Cardiac muscle cell (in vitro differentiated cells and primary cell): ENCODE data around the gene TRMT61A. TPM values are rescaled to one million over a fixed set of nuclear protein-coding genes. Genes with fewer than 3 reads are reported as not detected.

Experiments used
- DNase-seq, 2 donors: peaks; one replicate each; pipeline versions ENCODE4 v3.0.0 to v3.0.0-alpha.2; 2010 to 2017; ENCODE audit warnings: low read depth in 1 of 2, low spot score in 1 of 2
- H3K27ac ChIP-seq: fragments of 200-600 bp; sonication (generic); 2 replicates; pipeline ENCODE4 v1.5.1; 2016
- H3K27me3 ChIP-seq: fragments of 200-600 bp; sonication (generic); 2 replicates; pipeline ENCODE4 v1.6.0; 2016; ENCODE audit warnings: control low read depth
- H3K36me3 ChIP-seq: fragments of 200-600 bp; sonication (generic); 2 replicates; pipeline ENCODE4 v1.5.1; 2016; ENCODE audit warnings: control low read depth
- H3K4me1 ChIP-seq: fragments of 200-600 bp; sonication (generic); 2 replicates; pipeline ENCODE4 v1.8.1; 2017; ENCODE audit warnings: low read depth, mild to moderate bottlenecking, mixed run types
- H3K4me3 ChIP-seq: fragments of 200-600 bp; sonication (generic); 2 replicates; pipeline ENCODE4 v1.5.1; 2016; ENCODE audit warnings: mild to moderate bottlenecking
- H3K9me3 ChIP-seq: fragments of 200-600 bp; sonication (generic); 2 replicates; pipeline ENCODE4 v1.5.1; 2017; ENCODE audit warnings: low read depth, mild to moderate bottlenecking, control low read depth
- polyA plus RNA-seq: library from polyadenylated mRNA; unstranded; fragments of >200 nt; fragmentation: Nextera tagmentation; extraction: Ambion mirVana; gene quantifications from 2 replicates; pipeline ENCODE4 v1.2.1, GENCODE V29; 2016
- total RNA-seq: library from RNA; depleted of rRNA; stranded (reverse); fragments of >200 nt; gene quantifications from 2 replicates; pipeline ENCODE4 v1.2.3, GENCODE V29; 2016
- TF ChIP-seq, protein P1 (sequence below): IDR thresholded peaks from 2 replicates; pipeline ENCODE4 v1.5.1; 2012; ENCODE audit warnings: low read depth, mild to moderate bottlenecking, low read length

TRMT61A gene
- total and polyA plus RNA-seq, 2 experiments from 2014 or later, result 7.4 to 7.5 TPM

DNA sequence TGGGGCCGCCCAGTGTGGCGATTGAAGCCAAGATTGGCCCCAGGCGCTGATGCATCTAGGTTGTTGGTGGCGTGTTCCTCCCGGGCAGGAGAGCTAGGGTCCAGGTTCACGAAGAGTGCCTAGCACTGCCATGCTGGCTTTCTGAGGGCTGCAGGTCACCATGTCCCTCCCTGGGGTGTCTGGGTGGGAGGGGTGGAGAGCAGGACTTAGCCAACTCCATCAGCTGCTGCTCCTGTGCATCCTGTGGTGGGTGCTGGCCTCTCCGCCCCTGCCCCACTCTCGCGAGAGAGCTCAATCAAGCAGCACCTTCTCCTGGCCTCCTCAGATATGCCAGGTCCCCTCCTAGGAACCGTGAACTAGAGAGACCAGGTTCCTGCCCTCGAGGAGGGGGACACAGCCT, 1.8 kb downstream of the TRMT61A start:
- Histone ChIP-seq H3K4me1 (peaks cover 9% of the 10 kb centered on the region), H3K36me3 (no peaks in the 10 kb centered on the region), H3K27me3 (no peaks in the 10 kb centered on the region), H3K9me3 (no peaks in the 10 kb centered on the region), H3K4me3 (no peak overlapping the region), H3K27ac (no peak overlapping the region)
- TF ChIP-seq, protein P1, sequence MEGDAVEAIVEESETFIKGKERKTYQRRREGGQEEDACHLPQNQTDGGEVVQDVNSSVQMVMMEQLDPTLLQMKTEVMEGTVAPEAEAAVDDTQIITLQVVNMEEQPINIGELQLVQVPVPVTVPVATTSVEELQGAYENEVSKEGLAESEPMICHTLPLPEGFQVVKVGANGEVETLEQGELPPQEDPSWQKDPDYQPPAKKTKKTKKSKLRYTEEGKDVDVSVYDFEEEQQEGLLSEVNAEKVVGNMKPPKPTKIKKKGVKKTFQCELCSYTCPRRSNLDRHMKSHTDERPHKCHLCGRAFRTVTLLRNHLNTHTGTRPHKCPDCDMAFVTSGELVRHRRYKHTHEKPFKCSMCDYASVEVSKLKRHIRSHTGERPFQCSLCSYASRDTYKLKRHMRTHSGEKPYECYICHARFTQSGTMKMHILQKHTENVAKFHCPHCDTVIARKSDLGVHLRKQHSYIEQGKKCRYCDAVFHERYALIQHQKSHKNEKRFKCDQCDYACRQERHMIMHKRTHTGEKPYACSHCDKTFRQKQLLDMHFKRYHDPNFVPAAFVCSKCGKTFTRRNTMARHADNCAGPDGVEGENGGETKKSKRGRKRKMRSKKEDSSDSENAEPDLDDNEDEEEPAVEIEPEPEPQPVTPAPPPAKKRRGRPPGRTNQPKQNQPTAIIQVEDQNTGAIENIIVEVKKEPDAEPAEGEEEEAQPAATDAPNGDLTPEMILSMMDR, result no peak
- no peak for DNase-seq

GRCh38 chr14:103531421-103532215, 2.6 kb downstream of the TRMT61A start:
- peaks cover 9% of the 10 kb centered on the region for H3K4me1 ChIP-seq
- DNase-seq, result no peak
- no peak overlapping the region for H3K4me3 ChIP-seq
- H3K27ac ChIP-seq, result no peak overlapping the region
- H3K27me3 ChIP-seq, result no peaks in the 10 kb centered on the region
- no peaks in the 10 kb centered on the region for H3K36me3 ChIP-seq
- H3K9me3 ChIP-seq, result no peaks in the 10 kb centered on the region
- TF ChIP-seq, protein P1, result no peak

DNA sequence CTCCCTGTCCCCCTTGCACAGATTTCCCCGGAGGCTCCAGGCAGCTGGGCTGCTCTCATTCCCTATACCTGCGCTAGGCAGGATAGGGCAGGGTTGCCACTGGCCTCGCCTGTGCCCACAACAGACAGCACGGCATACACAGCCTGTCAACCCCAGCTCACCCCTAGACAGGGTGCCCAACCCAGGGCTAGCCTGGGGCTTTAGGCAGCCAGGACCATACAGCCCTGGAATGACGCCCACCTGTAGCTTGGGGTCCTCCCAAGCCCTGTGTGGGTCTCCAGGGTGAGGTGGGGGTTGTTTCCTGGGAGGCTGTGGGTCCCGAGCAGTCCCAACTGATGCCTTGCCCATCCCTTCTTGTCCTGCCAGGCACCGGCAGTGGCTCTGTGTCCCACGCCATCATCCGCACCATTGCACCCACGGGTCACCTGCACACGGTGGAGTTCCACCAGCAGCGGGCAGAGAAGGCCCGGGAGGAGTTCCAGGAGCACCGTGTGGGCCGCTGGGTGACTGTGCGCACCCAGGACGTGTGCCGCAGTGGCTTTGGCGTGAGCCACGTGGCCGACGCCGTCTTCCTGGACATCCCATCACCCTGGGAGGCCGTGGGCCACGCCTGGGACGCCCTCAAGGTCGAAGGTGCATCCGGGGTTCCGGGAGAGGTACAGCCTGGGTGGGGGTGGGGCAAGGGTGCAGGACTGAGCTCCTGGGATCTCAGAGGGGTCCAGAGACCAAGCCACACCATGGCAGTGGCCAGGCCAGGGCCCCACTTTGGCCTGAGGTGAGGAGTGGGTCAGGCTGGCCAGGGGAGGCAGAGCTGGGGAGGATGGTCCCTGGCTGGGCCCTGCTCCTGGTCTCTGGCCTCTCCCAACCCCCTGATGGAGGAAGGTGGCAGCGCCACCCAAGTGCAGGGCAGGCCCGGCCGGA, 3.5 kb downstream of the TRMT61A start:
- no peaks in the 10 kb centered on the region for H3K9me3 ChIP-seq
- H3K36me3 ChIP-seq, result no peaks in the 10 kb centered on the region
- H3K27me3 ChIP-seq, result no peaks in the 10 kb centered on the region
- H3K27ac ChIP-seq, result no peak overlapping the region
- DNase-seq, result no peak
- no peak overlapping the region for H3K4me3 ChIP-seq
- H3K4me1 ChIP-seq, result peaks cover 9% of the 10 kb centered on the region
- TF ChIP-seq, protein P1, result no peak

- Histone ChIP-seq H3K4me3 (no peak overlapping the region), H3K27me3 (no peaks in the 10 kb centered on the region), H3K9me3 (no peaks in the 10 kb centered on the region), H3K27ac (no peak overlapping the region), H3K36me3 (no peaks in the 10 kb centered on the region), H3K4me1 (peaks cover 2% of the 10 kb centered on the region)
- TF ChIP-seq, protein P1, result no peak
- no peak for DNase-seq
These were observed 4.4 kb downstream of the TRMT61A start for GRCh38 chr14:103533137-103533998.

DNA sequence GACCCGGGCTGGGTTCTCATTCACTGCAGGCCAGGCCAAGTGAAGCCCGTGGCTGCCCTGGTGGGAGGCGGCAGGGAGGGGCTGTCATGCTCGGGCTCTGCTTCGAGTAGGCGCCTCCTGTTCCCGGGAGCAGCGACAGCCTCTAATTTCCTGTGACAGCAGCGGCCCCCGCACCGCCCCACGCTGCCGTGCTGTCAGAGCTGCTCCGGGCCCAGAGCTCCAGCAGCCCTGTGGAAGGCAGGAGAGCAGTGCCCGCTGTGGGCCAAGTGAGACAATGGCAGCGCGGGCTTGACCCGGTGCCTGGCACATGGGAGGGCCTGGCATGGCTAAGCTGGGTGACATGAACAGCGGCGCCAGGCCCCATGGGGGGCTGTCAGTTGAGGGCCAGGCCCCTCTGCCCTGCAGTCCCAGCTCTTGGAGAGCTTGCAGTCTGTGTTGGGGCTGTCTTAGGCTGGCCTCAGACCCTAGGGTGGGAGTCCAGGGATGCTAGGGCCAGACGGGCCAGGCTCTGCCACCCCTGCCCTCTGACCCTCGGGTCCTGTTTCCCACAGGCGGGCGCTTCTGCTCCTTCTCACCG, 5.1 kb downstream of the TRMT61A start:
- H3K36me3 ChIP-seq, result no peaks in the 10 kb centered on the region
- no peak overlapping the region for H3K4me3 ChIP-seq
- no peak for DNase-seq
- no peaks in the 10 kb centered on the region for H3K4me1 ChIP-seq
- H3K27me3 ChIP-seq, result no peaks in the 10 kb centered on the region
- no peaks in the 10 kb centered on the region for H3K9me3 ChIP-seq
- TF ChIP-seq, protein P1, result no peak
- no peak overlapping the region for H3K27ac ChIP-seq
